AG04449 (cell line): Measurements from ENCODE around the gene MAPT.

Source experiments
- CTCF ChIA-PET: fragments of 350-600 bp; formaldehyde crosslinking; extraction: SDS; loops from one replicate; lab custom pipeline; 2021; ENCODE audit warnings: antibody characterized with exemption; lab: Yijun Ruan, JAX
- POLR2A ChIA-PET: fragments of 400-600, 350-600 bp; formaldehyde crosslinking; extraction: SDS; loops from one replicate; lab custom pipeline; 2020; ENCODE audit warnings: antibody characterized with exemption, inconsistent platforms; lab: Yijun Ruan, JAX
- DNase-seq: peaks from one replicate; pipeline ENCODE4 v3.0.0-alpha.2; 2010; ENCODE audit warnings: low read depth, low spot score
- H3K4me3 ChIP-seq: 2 replicates; pipeline ENCODE4 v1.5.1; 2011; ENCODE audit warnings: low read depth, mild to moderate bottlenecking, control low read depth, low read length
- TF ChIP-seq, protein P1 (sequence below): IDR thresholded peaks from one replicate; pipeline ENCODE4 v1.5.1; 2011; ENCODE audit warnings: mild to moderate bottlenecking, moderate library complexity, low read length, control low read depth, inconsistent platforms; ENCODE audit not compliant: insufficient read depth; ENCODE audit errors: missing control alignments

MAPT gene

DNA sequence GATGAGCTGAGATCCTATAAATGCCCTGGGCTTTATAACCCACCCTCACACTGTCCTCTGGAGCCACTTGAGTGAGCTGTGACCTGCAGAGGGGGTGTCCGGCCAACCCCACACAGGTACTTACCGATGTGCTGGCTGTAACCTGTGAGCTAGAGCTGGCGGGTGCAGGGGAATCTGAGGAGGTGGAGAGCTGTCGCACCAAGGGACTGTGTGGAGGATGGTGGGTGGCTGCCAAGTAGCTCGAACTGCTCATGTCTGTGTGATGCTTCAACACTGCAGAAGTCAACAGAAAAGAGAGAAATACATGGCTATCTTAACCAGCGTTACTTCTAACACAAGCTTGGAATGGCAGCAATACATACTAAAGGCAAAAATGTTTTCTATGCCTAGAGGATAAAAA, 144.1 kb downstream of the MAPT start:
- ChIA-PET CTCF (interaction anchor here (1.6 to 12.2 kb wide), 5 partner anchors 10 to 154 kb away, joined by 4 to 131 read pairs (median 9); partner anchors contain the start of gene KANSL1), POLR2A (no interaction called here)
- DNase-seq = no peak
- TF ChIP-seq, protein P1, sequence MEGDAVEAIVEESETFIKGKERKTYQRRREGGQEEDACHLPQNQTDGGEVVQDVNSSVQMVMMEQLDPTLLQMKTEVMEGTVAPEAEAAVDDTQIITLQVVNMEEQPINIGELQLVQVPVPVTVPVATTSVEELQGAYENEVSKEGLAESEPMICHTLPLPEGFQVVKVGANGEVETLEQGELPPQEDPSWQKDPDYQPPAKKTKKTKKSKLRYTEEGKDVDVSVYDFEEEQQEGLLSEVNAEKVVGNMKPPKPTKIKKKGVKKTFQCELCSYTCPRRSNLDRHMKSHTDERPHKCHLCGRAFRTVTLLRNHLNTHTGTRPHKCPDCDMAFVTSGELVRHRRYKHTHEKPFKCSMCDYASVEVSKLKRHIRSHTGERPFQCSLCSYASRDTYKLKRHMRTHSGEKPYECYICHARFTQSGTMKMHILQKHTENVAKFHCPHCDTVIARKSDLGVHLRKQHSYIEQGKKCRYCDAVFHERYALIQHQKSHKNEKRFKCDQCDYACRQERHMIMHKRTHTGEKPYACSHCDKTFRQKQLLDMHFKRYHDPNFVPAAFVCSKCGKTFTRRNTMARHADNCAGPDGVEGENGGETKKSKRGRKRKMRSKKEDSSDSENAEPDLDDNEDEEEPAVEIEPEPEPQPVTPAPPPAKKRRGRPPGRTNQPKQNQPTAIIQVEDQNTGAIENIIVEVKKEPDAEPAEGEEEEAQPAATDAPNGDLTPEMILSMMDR = no peak
- no peak overlapping the region for H3K4me3 ChIP-seq

- POLR2A ChIA-PET = no interaction called here
- no peak overlapping the region for H3K4me3 ChIP-seq
- CTCF ChIA-PET = interaction anchor here (1.4 to 12.2 kb wide), 7 partner anchors 10 to 154 kb away, joined by 3 to 131 read pairs (median 6); partner anchors contain the start of gene KANSL1
Observed at GRCh38 chr17:46038937-46039336, 144.6 kb downstream of the MAPT start.

GRCh38 chr17:46039592-46040186, 145.3 kb downstream of the MAPT start:
- TF ChIP-seq, protein P1 = no peak
- no peak overlapping the region for H3K4me3 ChIP-seq
- no peak for DNase-seq
- ChIA-PET POLR2A (no interaction called here), CTCF (interaction anchor here (1.4 to 12.2 kb wide), 7 partner anchors 11 to 173 kb away, joined by 3 to 131 read pairs (median 8); partner anchors contain the start of gene KANSL1)

More at GRCh38 chr17:46038937-46039336, 144.6 kb downstream of the MAPT start:
- TF ChIP-seq, protein P1 = no peak
- no peak for DNase-seq

GRCh38 chr17:46042246-46042645, 147.9 kb downstream of the MAPT start:
- DNase-seq = no peak
- TF ChIP-seq, protein P1 = no peak
- ChIA-PET POLR2A (no interaction called here), CTCF (interaction anchor here (0.6 to 12.2 kb wide), 11 partner anchors 8 to 236 kb away, joined by 3 to 131 read pairs (median 22); partner anchors contain the start of gene KANSL1)
- H3K4me3 ChIP-seq = no peak overlapping the region

DNA sequence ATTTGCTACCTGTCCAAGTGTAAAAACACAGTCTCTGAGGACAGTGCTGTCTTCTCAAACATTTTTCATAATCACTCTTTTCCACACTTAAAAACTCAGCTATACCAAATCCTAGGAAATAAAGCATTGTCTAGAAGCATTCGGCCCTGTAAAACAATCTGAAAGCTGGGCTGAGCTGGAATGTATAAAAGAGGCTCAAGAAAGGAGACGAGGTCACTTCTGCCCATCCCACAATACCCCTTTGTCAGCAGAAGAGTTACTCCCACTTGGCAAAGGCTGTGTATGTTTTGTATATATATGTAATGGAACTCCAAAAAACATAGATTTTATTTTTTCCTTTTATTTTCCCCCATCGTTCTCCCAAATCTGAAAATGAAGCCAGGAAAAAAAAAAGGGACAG, 148.6 kb downstream of the MAPT start:
- ChIA-PET POLR2A (no interaction called here), CTCF (interaction anchor here (0.9 to 12.2 kb wide), 12 partner anchors 9 to 173 kb away, joined by 3 to 131 read pairs (median 22); partner anchors contain the start of gene KANSL1)
- no peak overlapping the region for H3K4me3 ChIP-seq
- TF ChIP-seq, protein P1 = no peak
- DNase-seq = no peak

DNA sequence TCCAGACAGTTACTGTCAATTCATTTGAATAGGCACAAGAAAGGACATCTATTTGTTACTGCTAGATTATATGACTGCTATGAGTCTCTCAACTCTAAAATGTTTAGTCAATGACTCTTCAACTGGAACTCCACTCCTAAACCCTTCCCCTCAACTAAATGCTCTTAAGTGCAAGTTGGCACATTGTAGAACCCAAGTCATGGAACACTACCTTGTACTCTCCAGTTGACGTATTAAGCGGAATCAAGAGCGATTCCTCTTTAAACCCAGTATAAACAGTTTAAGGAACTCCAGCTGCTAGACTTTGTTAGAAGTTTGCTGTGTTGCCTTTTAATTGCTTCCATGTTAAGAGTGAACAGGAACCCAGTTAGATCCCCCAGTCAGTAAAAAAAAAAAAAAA, 149.3 kb downstream of the MAPT start:
- no peak for DNase-seq
- POLR2A ChIA-PET = no interaction called here
- H3K4me3 ChIP-seq = no peak overlapping the region

More for the DNA sequence above, 149.3 kb downstream of the MAPT start:
- TF ChIP-seq, protein P1 = no peak
- CTCF ChIA-PET = interaction anchor here (0.9 to 12.2 kb wide), 29 partner anchors 10 to 172 kb away, joined by 3 to 131 read pairs (median 8); partner anchors contain the start of gene KANSL1
